B cell (primary cell): ENCODE results near the gene GOT1.

Source experiments
- EZH2 ChIP-seq: IDR thresholded peaks from 2 replicates; pipeline ENCODE4 v1.6.1; 2012; ENCODE audit warnings: borderline replicate concordance, low read depth, mild to moderate bottlenecking, moderate library complexity, low read length; ENCODE audit not compliant: insufficient read depth, poor library complexity, severe bottlenecking
- TF ChIP-seq, protein P1 (sequence below): fragments of 200-600 bp; IDR thresholded peaks from one replicate; pipeline ENCODE4 v1.8.0; 2022; ENCODE audit warnings: antibody characterized with exemption, mild to moderate bottlenecking

- no peak for TF ChIP-seq EZH2
- TF ChIP-seq, protein P1, sequence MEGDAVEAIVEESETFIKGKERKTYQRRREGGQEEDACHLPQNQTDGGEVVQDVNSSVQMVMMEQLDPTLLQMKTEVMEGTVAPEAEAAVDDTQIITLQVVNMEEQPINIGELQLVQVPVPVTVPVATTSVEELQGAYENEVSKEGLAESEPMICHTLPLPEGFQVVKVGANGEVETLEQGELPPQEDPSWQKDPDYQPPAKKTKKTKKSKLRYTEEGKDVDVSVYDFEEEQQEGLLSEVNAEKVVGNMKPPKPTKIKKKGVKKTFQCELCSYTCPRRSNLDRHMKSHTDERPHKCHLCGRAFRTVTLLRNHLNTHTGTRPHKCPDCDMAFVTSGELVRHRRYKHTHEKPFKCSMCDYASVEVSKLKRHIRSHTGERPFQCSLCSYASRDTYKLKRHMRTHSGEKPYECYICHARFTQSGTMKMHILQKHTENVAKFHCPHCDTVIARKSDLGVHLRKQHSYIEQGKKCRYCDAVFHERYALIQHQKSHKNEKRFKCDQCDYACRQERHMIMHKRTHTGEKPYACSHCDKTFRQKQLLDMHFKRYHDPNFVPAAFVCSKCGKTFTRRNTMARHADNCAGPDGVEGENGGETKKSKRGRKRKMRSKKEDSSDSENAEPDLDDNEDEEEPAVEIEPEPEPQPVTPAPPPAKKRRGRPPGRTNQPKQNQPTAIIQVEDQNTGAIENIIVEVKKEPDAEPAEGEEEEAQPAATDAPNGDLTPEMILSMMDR, result no peak
Measured at GRCh38 chr10:99421233-99421739, 9.1 kb downstream of the GOT1 start.
